ENCODE data around the gene SEC31B.

- TF ChIP-seq CTCF (IDR thresholded peaks at IDR 0.05; ENCODE audit: poor library complexity) (no peak), EZH2 (IDR thresholded peaks at IDR 0.05; ENCODE audit: borderline replicate concordance) (no peak)
Observed at GRCh38 chr10:100483876-100484666, 35.6 kb downstream of the SEC31B start.
